SK-N-SH treated with all-trans-retinoic acid at 6 μM for 48 hours (cell line): ENCODE data around the gene IL20.

Source experiments
- ATAC-seq: fragments of 200-7000 bp; cut with Tn5 transposase; 3 replicates; pipeline ENCODE4 v1.9.1; 2020; ENCODE audit warnings: mild to moderate bottlenecking, moderate library complexity
- ARNTL ChIP-seq: fragments of 450-650 bp; formaldehyde crosslinking; IDR thresholded peaks from 2 replicates; pipeline ENCODE4 v1.5.0; 2020; ENCODE audit warnings: low read depth, mild to moderate bottlenecking, moderate library complexity, borderline replicate concordance
- CREB5 ChIP-seq: fragments of 250-450 bp; sonication (Bioruptor Pico); IDR thresholded peaks from 2 replicates; pipeline ENCODE4 v1.5.1; 2020; ENCODE audit warnings: low read depth, mild to moderate bottlenecking, moderate library complexity
- CSDC2 ChIP-seq: fragments of 250-450 bp; sonication (Bioruptor Pico); IDR thresholded peaks from 2 replicates; pipeline ENCODE4 v1.5.0; 2020; ENCODE audit warnings: mild to moderate bottlenecking, moderate library complexity
- ESRRG ChIP-seq: fragments of 250-450 bp; sonication (Bioruptor Pico); IDR thresholded peaks from 2 replicates; pipeline ENCODE4 v1.6.1; 2021; ENCODE audit warnings: mild to moderate bottlenecking
- GLIS3 ChIP-seq: fragments of 250-450 bp; sonication (Bioruptor Pico); IDR thresholded peaks from 2 replicates; pipeline ENCODE4 v1.5.0; 2020; ENCODE audit warnings: mild to moderate bottlenecking, moderate library complexity
- ISL1 ChIP-seq: fragments of 250-450 bp; sonication (Bioruptor Pico); IDR thresholded peaks from 2 replicates; pipeline ENCODE4 v2.1.2; 2022; ENCODE audit warnings: mild to moderate bottlenecking, moderate library complexity
- OSR1 ChIP-seq: fragments of 250-450 bp; sonication (Bioruptor Pico); IDR thresholded peaks from 2 replicates; pipeline ENCODE4 v1.8.0; 2022; ENCODE audit warnings: moderate library complexity, mild to moderate bottlenecking, inconsistent platforms
- POU6F1 ChIP-seq: fragments of 250-450 bp; sonication (Bioruptor Pico); IDR thresholded peaks from 2 replicates; pipeline ENCODE4 v1.8.0; 2021; ENCODE audit warnings: low read depth, mild to moderate bottlenecking, moderate library complexity, borderline replicate concordance
- PPARA ChIP-seq: fragments of 250-450 bp; sonication (Bioruptor Pico); IDR thresholded peaks from 2 replicates; pipeline ENCODE4 v1.5.0; 2020; ENCODE audit warnings: mild to moderate bottlenecking, borderline replicate concordance
- RARB ChIP-seq: fragments of 250-450 bp; sonication (Bioruptor Pico); IDR thresholded peaks from 2 replicates; pipeline ENCODE4 v1.8.0; 2021; ENCODE audit warnings: mild to moderate bottlenecking, moderate library complexity
- SNAI2 ChIP-seq: fragments of 250-450 bp; sonication (Bioruptor Pico); IDR thresholded peaks from 2 replicates; pipeline ENCODE4 v1.5.0; 2020; ENCODE audit warnings: mild to moderate bottlenecking, moderate library complexity
- TCF4 ChIP-seq: fragments of 250-450 bp; sonication (Bioruptor Pico); IDR thresholded peaks from 2 replicates; pipeline ENCODE4 v1.8.0; 2021; ENCODE audit warnings: mild to moderate bottlenecking, moderate library complexity, borderline replicate concordance
- TOX ChIP-seq: fragments of 250-450 bp; sonication (Bioruptor Pico); IDR thresholded peaks from 2 replicates; pipeline ENCODE4 v1.8.0; 2021; ENCODE audit warnings: mild to moderate bottlenecking, moderate library complexity, borderline replicate concordance
- TSHZ2 ChIP-seq: fragments of 250-450 bp; sonication (Bioruptor Pico); IDR thresholded peaks from 2 replicates; pipeline ENCODE4 v1.5.0; 2020; ENCODE audit warnings: mild to moderate bottlenecking, moderate library complexity
- ZC3H10 ChIP-seq: fragments of 250-450 bp; sonication (Bioruptor Pico); IDR thresholded peaks from 2 replicates; pipeline ENCODE4 v1.5.1; 2021; ENCODE audit warnings: mild to moderate bottlenecking, moderate library complexity
- ZFP3 ChIP-seq: fragments of 250-450 bp; sonication (Bioruptor Pico); IDR thresholded peaks from 2 replicates; pipeline ENCODE4 v1.5.0; 2020; ENCODE audit warnings: mild to moderate bottlenecking, moderate library complexity
- ZFP30 ChIP-seq: fragments of 450-650 bp; formaldehyde crosslinking; IDR thresholded peaks from 2 replicates; pipeline ENCODE4 v1.5.0; 2022; ENCODE audit warnings: mild to moderate bottlenecking, moderate library complexity
- ZNF565 ChIP-seq: fragments of 450-650 bp; formaldehyde crosslinking; conservative IDR thresholded peaks from 2 replicates; pipeline ENCODE4 v1.5.0; 2020; ENCODE audit warnings: low read depth, mild to moderate bottlenecking, moderate library complexity
- ZNF70 ChIP-seq: fragments of 450-650 bp; formaldehyde crosslinking; IDR thresholded peaks from 2 replicates; pipeline ENCODE4 v1.5.0; 2020; ENCODE audit warnings: mild to moderate bottlenecking, moderate library complexity
- ZNF8 ChIP-seq: fragments of 450-650 bp; formaldehyde crosslinking; IDR thresholded peaks from 2 replicates; pipeline ENCODE4 v1.5.0; 2020; ENCODE audit warnings: mild to moderate bottlenecking, moderate library complexity

The IL20 gene

GRCh38 chr1:206826394-206826793, 39.0 kb upstream of the IL20 start:
- TF ChIP-seq ISL1 = no peak
- TF ChIP-seq OSR1 = 0 out of 2 replicates have a peak, but pooled peaks have one; percentile 9
- ATAC-seq = peak; percentile 74

- no peak for ATAC-seq
- TF ChIP-seq ZNF70 (CRISPR knock-in tag) = no peak
Observed at GRCh38 chr1:206828061-206828460, 37.4 kb upstream of the IL20 start.

- no peak for ATAC-seq
- TF ChIP-seq RARB (CRISPR knock-in tag) (no peak), TCF4 (CRISPR knock-in tag) (no peak), ZNF70 (CRISPR knock-in tag) (no peak), CSDC2 (no peak), CREB5 (CRISPR knock-in tag) (no peak), ARNTL (CRISPR knock-in tag) (no peak), ISL1 (no peak), ZFP30 (no peak)
Observed at GRCh38 chr1:206828765-206829164, 36.7 kb upstream of the IL20 start.

GRCh38 chr1:206829282-206829681, 36.1 kb upstream of the IL20 start:
- TF ChIP-seq TSHZ2 (CRISPR knock-in tag) (no peak), ZFP3 (CRISPR knock-in tag) (no peak), ZFP30 (no peak), CREB5 (CRISPR knock-in tag) (no peak), PPARA (CRISPR knock-in tag) (no peak), ARNTL (CRISPR knock-in tag) (no peak), TOX (CRISPR knock-in tag) (no peak), GLIS3 (no peak), POU6F1 (CRISPR knock-in tag) (no peak)
- no peak for ATAC-seq

- no peak for ATAC-seq
- no peak for TF ChIP-seq TOX (CRISPR knock-in tag)
- TF ChIP-seq SNAI2 (CRISPR knock-in tag) = no peak
- no peak for TF ChIP-seq GLIS3
- TF ChIP-seq ZNF565 (CRISPR knock-in tag) = no peak
- TF ChIP-seq ZNF8 (CRISPR knock-in tag) = no peak
- TF ChIP-seq TCF4 (CRISPR knock-in tag) = no peak
- no peak for TF ChIP-seq ZFP3 (CRISPR knock-in tag)
- no peak for TF ChIP-seq PPARA (CRISPR knock-in tag)
- no peak for TF ChIP-seq ZFP30
- TF ChIP-seq OSR1 = no peak
- TF ChIP-seq POU6F1 (CRISPR knock-in tag) = no peak
- no peak for TF ChIP-seq ZC3H10
- TF ChIP-seq ESRRG (CRISPR knock-in tag) = no peak
Observed at GRCh38 chr1:206829875-206830274, 35.5 kb upstream of the IL20 start.
